Fibroblast of skin of right quadriceps (primary cell): ENCODE measurements around the gene YBEY.
A peak's percentile ranks its signal among the peaks of the same experiment; 100 is the strongest.
"Not testable (repeated sequence)": the region's sequence is repeated elsewhere in the genome, so short reads cannot be mapped to it uniquely, and the experiment has no call there.

ENCODE experiments used
- DNase-seq: peaks from one replicate; pipeline ENCODE4 v3.0.0-alpha.2; 2013

Gene YBEY

GRCh38 chr21:46307625-46308024 is 21.5 kb downstream of the YBEY start:
- peak; percentile 50 for DNase-seq

DNA sequence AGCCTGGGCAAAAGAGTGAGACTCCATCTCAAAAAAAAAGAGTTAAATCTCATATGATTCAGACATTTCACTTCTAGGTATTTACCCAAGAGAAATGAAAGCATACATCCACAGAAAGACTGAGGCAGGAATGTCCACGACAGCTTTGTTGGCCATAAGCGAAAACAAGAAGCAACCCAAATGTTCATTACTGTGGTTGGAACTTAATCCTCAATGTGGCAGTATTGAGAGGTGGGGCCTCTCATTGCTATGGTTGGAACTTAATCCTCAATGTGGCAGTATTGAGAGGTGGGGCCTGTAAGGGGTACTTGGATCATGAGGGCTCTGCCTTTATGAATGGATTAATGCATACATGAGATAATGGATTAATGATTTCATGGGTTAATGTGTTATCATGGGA is 22.3 kb downstream of the YBEY start:
- no peak for DNase-seq

DNA sequence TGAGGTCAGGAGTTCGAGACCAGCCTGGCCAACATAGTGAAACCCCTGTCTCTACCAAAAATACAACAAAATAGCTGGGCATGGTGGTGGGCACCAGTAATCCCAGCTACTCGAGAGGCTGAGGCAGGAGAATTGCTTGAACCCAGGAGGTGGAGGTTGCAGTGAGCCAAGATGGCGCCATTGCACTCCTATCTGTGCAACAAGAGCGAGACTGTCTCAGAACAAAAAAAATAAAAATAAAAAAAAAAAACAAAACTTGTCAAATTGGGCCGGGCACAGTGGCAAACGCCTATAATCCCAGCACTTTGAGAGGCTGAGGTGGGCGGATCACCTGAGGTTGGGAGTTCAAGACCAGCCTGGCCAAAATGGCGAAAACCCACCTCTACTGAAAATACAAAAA is 24.1 kb downstream of the YBEY start:
- not testable (repeated sequence) for DNase-seq

DNA sequence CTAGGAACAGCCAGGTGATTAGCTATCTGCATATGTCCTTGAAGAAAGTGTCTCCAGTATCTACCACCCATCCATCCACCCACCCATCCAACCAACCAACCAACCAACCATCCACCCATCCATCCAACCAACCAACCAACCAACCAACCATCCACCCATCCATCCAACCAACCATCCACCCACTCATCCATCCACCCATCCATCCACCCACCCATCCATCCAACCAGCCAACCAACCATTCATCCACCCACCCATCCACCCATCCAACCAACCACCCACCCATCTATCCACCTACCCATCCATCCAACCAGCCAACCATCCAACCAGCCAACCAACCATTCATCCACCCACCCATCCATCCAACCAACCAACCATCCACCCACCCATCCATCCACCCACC is 25.4 kb downstream of the YBEY start:
- no peak for DNase-seq

DNA sequence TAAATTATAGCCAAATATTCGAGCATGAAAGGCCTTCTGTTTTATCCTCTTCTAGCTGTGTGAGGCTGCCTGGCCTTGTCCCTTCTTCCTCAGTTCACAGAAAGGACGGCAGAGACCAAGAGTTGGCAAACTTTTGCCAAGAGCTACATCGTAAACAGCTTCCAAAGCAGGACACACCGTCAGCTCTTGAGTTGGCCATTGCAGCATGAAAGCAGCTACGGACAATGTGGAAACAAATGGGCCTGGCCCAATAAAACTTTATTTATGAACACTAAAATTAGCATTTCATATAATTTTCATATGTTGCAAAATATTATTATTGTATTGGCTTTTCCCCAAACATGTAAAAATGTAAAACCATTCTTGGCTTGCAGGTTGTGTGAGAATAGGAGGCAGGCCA is 26.8 kb downstream of the YBEY start:
- no peak for DNase-seq

DNA sequence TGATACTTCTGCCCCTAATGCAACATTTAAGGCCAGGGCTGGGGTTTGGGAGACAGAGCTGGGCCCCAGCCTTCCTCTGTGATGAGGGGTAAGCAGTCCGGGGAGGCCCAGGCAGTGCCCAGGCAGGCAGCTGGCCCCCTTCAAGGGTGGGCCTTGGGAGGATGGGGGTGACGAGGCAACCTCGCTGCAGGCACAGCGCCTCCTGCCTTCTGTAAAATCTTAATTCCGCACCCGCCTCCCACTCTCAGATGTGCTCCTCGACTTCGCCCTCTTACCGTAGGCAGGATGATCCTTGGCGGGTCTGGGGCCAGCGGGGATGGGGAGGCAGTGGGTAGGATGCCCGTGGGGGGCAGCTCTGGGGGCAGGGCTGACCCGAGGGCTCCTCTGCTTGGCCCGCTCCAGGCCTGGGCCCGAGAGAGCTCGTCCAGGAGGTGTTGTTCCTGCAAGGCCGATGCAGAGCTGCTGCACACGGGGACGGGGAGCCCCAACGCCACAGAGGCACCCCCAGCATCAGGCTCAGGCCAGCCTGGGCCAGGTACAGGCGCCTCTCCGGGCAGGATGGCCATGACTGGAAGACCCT is 28.4 kb downstream of the YBEY start:
- no peak for DNase-seq

GRCh38 chr21:46316708-46317324 is 30.7 kb downstream of the YBEY start:
- DNase-seq: no peak

DNA sequence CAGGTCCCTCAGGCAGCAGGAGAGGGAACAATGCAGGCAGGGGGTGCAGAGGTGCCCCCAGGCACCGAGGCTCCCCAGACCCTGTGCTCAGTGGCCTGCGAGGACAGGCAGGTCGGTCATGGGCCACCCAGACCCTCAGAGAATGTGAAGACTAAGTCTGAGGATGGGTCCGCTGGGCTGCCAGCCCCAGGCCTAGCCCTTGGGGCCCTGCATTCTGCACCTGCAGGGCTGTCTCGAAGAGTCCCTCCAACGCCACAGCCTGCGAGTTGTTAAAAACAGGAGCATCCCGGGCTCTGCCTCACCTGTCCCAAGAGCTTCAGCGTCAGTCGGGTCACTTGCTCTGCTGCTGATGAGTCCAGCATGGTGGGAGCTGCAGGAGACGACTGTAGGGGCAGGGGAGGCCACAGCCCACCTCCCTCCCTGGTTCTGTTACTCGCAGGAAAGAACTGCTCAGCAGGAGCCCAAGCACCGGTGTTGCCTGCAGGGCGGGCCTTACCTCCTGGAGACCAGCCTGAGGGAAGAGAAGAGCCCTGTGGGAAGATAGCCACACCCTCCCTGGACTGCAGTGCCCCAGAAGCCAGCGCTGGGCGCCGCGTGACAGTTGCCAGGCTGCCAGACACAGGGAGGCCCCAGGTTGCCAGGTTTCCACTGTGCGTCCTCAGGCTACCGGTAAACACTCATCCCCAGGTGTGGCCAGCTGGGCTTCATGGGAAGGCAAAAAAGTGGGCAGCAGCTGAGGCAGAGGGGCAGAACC is 31.7 kb downstream of the YBEY start:
- DNase-seq: no peak

GRCh38 chr21:46318464-46318845 is 32.3 kb downstream of the YBEY start:
- no peak for DNase-seq

- no peak for DNase-seq
Measured at GRCh38 chr21:46319186-46319585, 33.0 kb downstream of the YBEY start.

- DNase-seq: no peak
Measured at GRCh38 chr21:46320331-46320801, 34.2 kb downstream of the YBEY start.

- peak; percentile 28 for DNase-seq
Measured at GRCh38 chr21:46322351-46323226, 36.4 kb downstream of the YBEY start.

GRCh38 chr21:46323227-46323709 is 37.1 kb downstream of the YBEY start:
- DNase-seq: no peak

GRCh38 chr21:46323710-46324389 is 37.7 kb downstream of the YBEY start, which contains the start of the genes C21orf58 and PCNT:
TSS of gene C21orf58 (minus strand) at chr21:46323870. CDS start at chr21:46322738, 1,132 bp downstream.
TSS of gene PCNT (plus strand) at chr21:46324156. CDS start at chr21:46324229, 73 bp downstream.
- peak; percentile 98 for DNase-seq

DNA sequence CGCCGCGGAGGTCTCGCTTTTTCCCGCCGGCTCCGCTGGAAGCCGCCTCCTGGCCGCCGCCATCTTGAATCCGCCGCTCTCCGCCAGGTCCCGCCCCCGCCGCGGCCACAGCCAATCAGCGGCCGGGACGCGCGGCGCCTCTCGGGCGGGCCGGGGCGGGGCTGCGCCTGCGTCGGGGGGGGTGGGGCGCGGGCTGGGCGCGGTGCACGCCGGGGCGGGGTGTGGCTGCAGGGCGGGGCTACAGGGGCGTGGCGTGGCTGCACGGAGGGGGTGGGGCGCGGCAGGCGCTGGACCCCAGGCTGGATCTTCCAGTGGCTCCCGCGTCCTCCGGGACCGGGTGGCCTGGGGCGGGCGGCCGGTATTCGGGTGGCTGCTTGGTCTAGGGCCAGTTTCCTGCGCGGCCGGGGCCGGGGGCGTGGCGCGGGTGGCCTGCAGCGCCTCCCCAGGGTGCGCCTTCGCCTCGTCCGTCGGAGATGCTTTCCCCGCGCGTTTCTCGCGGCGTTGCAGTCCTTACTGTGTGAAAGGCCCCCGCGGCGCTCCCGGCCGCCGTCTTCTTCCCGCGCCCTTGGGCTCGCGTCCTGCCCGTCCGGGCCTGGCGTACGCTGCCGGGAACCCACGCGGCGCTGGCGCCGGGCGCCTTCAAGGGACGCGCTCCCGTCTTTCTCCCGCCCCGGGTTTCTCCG is 38.4 kb downstream of the YBEY start:
- peak; percentile 85 for DNase-seq

DNA sequence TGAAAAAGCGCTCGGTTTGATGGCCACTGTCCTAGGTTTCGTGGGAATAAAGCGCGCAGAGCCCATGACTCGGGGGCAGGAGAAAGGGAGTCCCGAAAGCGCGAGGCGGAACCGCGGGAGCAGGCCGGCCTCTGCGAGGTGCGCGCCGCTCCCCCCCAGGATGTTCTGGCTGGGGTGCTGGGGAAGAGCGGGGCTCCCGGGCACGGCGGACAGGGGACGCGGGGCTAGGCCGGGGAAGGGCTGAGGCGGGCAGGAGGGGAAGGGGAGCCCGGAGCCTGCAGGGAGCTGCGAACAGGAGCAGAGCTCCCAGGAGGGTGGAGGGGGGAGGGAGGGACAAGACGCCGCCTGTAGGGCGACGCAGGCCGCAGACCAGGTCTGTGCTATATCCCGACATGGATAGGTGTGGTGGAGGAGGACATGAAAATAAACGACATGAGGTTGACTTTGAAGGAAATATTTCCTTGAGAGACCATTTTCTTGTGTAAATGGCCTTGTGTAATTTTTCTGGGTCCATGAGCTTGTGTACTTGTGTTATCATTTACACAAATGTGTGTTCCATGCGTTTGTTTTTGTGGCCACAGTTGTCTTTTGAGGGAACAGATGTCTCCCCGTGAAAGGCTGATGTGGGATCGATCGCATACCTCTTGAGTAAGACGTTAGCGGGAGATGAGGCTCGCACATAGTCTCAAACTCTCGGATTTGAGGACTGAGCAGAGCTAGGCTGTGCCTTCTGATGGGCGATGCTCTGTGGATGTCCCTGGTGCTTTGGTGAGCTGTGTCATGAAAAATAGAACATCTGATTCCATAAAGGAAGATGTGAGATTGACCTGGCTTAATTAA is 39.2 kb downstream of the YBEY start:
- peak; percentile 53 for DNase-seq

- no peak for DNase-seq
Measured at GRCh38 chr21:46326110-46326703, 40.1 kb downstream of the YBEY start.

GRCh38 chr21:46327711-46328110 is 41.6 kb downstream of the YBEY start:
- DNase-seq: no peak

- DNase-seq: no peak
Measured at GRCh38 chr21:46328151-46328550, 42.0 kb downstream of the YBEY start.

DNA sequence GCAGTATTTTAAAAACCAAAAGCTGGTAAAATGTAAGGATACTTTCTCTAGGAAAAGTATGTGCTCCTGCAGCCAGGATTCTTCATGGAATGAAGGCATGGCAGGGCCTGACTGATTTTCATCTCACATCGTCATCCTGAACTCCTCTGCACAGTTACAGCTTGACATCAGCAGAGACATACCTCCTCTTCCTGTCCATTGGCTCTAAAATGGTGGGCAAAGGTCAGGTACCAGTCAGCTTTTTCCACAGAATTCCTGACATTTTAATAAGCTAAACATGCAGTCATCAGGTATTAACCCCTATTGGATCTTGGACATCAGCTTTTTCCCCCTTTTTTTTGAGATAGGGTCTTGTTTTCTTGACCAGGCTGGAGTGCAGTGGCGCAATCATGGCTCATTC is 43.7 kb downstream of the YBEY start:
- no peak for DNase-seq
